Pancreas (tissue), 10 donors: Measurements from ENCODE around the gene RMI1. TPM values are rescaled to one million over a fixed set of nuclear protein-coding genes. Genes with fewer than 3 reads are reported as not detected.

Source experiments
- ATAC-seq, 4 donors: fragments of 200-7000 bp; cut with Tn5 transposase; one replicate each; pipeline versions ENCODE4 v1.8.0 to v1.9.1; 2020; ENCODE audit warnings: mild to moderate bottlenecking in 4 of 4, moderate library complexity in 4 of 4
- DNase-seq, 6 donors: peaks; one replicate each; pipeline ENCODE4 v3.0.0-alpha.2; 2020
- FAIRE-seq: peaks from 2 replicates; lab custom pipeline; 2012; peaks lifted over from hg19 to GRCh38; lab: Jason Lieb, UNC
- H3K27ac ChIP-seq, 4 donors: fragments of 200-600 bp; sonication (generic); 1 replicate in 3 of 4; 2 replicates in 1 of 4; pipeline versions ENCODE4 v1.5.0 to v1.8.0; 2020
- H3K27me3 ChIP-seq, 4 donors: fragments of 200-600 bp; one replicate each; pipeline ENCODE4 v1.8.0; 2021
- H3K36me3 ChIP-seq, 3 donors: fragments of 200-600 bp; sonication (generic) in 1 of 3; one replicate each; pipeline versions ENCODE4 v1.5.0 to v1.8.0; 2020 to 2021
- H3K4me1 ChIP-seq, 3 donors: fragments of 200-600 bp; one replicate each; pipeline ENCODE4 v1.8.0; 2021
- H3K4me3 ChIP-seq, 4 donors: fragments of 200-600 bp; sonication (generic) in 2 of 4; one replicate each; pipeline versions ENCODE4 v1.5.0 to v1.8.0; 2020 to 2021
- H3K9me3 ChIP-seq, 4 donors: fragments of 200-600 bp; one replicate each; pipeline ENCODE4 v1.8.0; 2021
- WGBS, 2 donors: extraction: QIAGEN DNeasy Blood & Tissue Kit; methylation state at CpG; one replicate each; pipeline ENCODE4 v1.1.7; 2013; 5-methylcytosine and 5-hydroxymethylcytosine counted together
- intact Hi-C, 3 donors: fragments of 100-400 bp; cut with DNase I; formaldehyde crosslinking; loops; one replicate each; pipeline versions ENCODE4 v1.11.1 to v1.14.2; 2022
- polyA plus RNA-seq, 2 donors: library from polyadenylated mRNA; stranded (reverse); fragments of 200-250 nt; gene quantifications; one replicate each; pipeline ENCODE4 v1.2.3, GENCODE V29; 2013
- total RNA-seq, 6 donors: library from RNA; stranded (reverse); fragmentation: NEBNext Ultra II Directional in 4 of 6; extraction: Animal tissue kit (Norgen Biotek cat#: 25700) in 4 of 6; gene quantifications; one replicate each; pipeline versions ENCODE4 v1.2.1 to v1.2.4, GENCODE V29; 2021 to 2023
- TF ChIP-seq, protein P1 (sequence below), 4 donors: fragments of 200-600 bp; sonication (generic) in 3 of 4; IDR thresholded peaks; one replicate each; pipeline versions ENCODE4 v1.5.0 to v1.8.0; 2021; ENCODE audit warnings: antibody characterized with exemption in 4 of 4
- donor health status: healthy with polysubstance abuse.
- donor health status: DM: no; HTN: no; CAD: no; lungs with moderate emphysema.
- donor health status: DM: no; HTN: no; CAD: no.
- donor health status: control.
- donor health status: control.
- donor health status: Bipolar disorder and iron deficiency.
- donor health status: DM: yes; HTN: yes; CAD: no.
- donor health status: DM: no; HTN: no; CAD: no.
- donor health status: DM: no; HTN: no; CAD: no.
- donor health status: DM: yes; HTN: yes; CAD: no.

RMI1 gene
- total and polyA plus RNA-seq, 8 donors, result 1.6 to 5.6 (median 4.0) TPM

- FAIRE-seq, result no peak
- peak; percentile 99 to 100 (median 99) for DNase-seq
- intact Hi-C loops, result no loop called here
- H3K36me3 ChIP-seq, result peaks cover 0 to 25% (median 17%) of the 10 kb centered on the region in 3 donors
- peaks cover 3 to 21% (median 18%) of the 10 kb centered on the region in 3 donors for H3K4me1 ChIP-seq
- peak within 1 kb of the TSS; percentile 94 to 99 (median 97) for H3K27ac ChIP-seq
- H3K4me3 ChIP-seq, result peak within 1 kb of the TSS; percentile 85 to 94 (median 90)
- 0 to 1% methylated on average over 56 to 57 of the region's 57 CpGs for WGBS, 2 donors
- TF ChIP-seq, protein P1, sequence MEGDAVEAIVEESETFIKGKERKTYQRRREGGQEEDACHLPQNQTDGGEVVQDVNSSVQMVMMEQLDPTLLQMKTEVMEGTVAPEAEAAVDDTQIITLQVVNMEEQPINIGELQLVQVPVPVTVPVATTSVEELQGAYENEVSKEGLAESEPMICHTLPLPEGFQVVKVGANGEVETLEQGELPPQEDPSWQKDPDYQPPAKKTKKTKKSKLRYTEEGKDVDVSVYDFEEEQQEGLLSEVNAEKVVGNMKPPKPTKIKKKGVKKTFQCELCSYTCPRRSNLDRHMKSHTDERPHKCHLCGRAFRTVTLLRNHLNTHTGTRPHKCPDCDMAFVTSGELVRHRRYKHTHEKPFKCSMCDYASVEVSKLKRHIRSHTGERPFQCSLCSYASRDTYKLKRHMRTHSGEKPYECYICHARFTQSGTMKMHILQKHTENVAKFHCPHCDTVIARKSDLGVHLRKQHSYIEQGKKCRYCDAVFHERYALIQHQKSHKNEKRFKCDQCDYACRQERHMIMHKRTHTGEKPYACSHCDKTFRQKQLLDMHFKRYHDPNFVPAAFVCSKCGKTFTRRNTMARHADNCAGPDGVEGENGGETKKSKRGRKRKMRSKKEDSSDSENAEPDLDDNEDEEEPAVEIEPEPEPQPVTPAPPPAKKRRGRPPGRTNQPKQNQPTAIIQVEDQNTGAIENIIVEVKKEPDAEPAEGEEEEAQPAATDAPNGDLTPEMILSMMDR (IDR thresholded peaks at IDR 0.05), result no peak
- H3K27me3 ChIP-seq, result no peaks in the 10 kb centered on the region
- ATAC-seq, result peak; percentile 88 to 95 (median 90)
- no peaks in the 10 kb centered on the region for H3K9me3 ChIP-seq
These were observed 702 bp upstream of the RMI1 start, which contains the start of gene HNRNPK for GRCh38 chr9:83979812-83980394. TSS of gene HNRNPK (minus strand) at chr9:83980215. CDS start at chr9:83978252, 1,963 bp downstream.

GRCh38 chr9:83981126-83981871 is 694 bp downstream of the RMI1 start:
- FAIRE-seq, result no peak
- intact Hi-C loops, result no loop called here
- no peaks in the 10 kb centered on the region for H3K27me3 ChIP-seq
- H3K9me3 ChIP-seq, result no peaks in the 10 kb centered on the region
- H3K4me3 ChIP-seq, result peak overlapping the region; percentile 85 to 94 (median 90)
- H3K36me3 ChIP-seq, result peaks cover 0 to 11% (median 3%) of the 10 kb centered on the region in 3 donors
- peak in 4 of 6 donors; percentile 35 to 63 (median 48) for DNase-seq
- H3K4me1 ChIP-seq, result peaks cover 5 to 21% (median 18%) of the 10 kb centered on the region in 3 donors
- TF ChIP-seq, protein P1 (IDR thresholded peaks at IDR 0.05), result no peak
- peak overlapping the region; percentile 94 to 99 (median 97) for H3K27ac ChIP-seq
- ATAC-seq, result peak; percentile 11 to 41 (median 26)
- WGBS, 2 donors, result 1% methylated on average over 29 of the region's 29 CpGs

GRCh38 chr9:83986195-83986594 is 5.6 kb downstream of the RMI1 start:
- DNase-seq (no peak), FAIRE-seq (no peak), ATAC-seq (no peak)
- Histone ChIP-seq H3K4me1 (peaks cover 12 to 15% (median 13%) of the 10 kb centered on the region in 3 donors), H3K36me3 (no peaks in the 10 kb centered on the region), H3K9me3 (no peaks in the 10 kb centered on the region), H3K27me3 (no peaks in the 10 kb centered on the region), H3K27ac (peak overlapping the region in 1 of 4 donors; percentile 28), H3K4me3 (no peak overlapping the region)
- intact Hi-C loops, result no loop called here
- TF ChIP-seq, protein P1 (IDR thresholded peaks at IDR 0.05), result no peak
- 77 to 87% methylated on average over 3 of the region's 3 CpGs for WGBS, 2 donors

- Histone ChIP-seq H3K9me3 (no peaks in the 10 kb centered on the region), H3K4me1 (peaks cover 13 to 18% (median 13%) of the 10 kb centered on the region in 3 donors), H3K27ac (peak overlapping the region in 2 of 4 donors; percentile 28 to 57), H3K27me3 (no peaks in the 10 kb centered on the region), H3K4me3 (no peak overlapping the region), H3K36me3 (no peaks in the 10 kb centered on the region)
- FAIRE-seq, result no peak
- peak in 3 of 6 donors; percentile 22 to 36 (median 27) for DNase-seq
- intact Hi-C loops, result no loop called here
- ATAC-seq, result peak; percentile 58 to 84 (median 80)
- 40 to 44% methylated on average over 11 of the region's 11 CpGs for WGBS, 2 donors
- TF ChIP-seq, protein P1 (IDR thresholded peaks at IDR 0.05), result no peak
These were observed 6.3 kb downstream of the RMI1 start for GRCh38 chr9:83986765-83987401.
